HG02973 (cell line): ENCODE data around the gene MRPL34.
A peak's percentile ranks its signal among the peaks of the same experiment; 100 is the strongest.

Experiments used
- ATAC-seq: cut with Tn5 transposase; IDR thresholded peaks from one replicate; pipeline ENCODE4 v1.9.1; 2021; ENCODE audit warnings: moderate library complexity; ENCODE audit not compliant: unreplicated experiment

Gene MRPL34

DNA sequence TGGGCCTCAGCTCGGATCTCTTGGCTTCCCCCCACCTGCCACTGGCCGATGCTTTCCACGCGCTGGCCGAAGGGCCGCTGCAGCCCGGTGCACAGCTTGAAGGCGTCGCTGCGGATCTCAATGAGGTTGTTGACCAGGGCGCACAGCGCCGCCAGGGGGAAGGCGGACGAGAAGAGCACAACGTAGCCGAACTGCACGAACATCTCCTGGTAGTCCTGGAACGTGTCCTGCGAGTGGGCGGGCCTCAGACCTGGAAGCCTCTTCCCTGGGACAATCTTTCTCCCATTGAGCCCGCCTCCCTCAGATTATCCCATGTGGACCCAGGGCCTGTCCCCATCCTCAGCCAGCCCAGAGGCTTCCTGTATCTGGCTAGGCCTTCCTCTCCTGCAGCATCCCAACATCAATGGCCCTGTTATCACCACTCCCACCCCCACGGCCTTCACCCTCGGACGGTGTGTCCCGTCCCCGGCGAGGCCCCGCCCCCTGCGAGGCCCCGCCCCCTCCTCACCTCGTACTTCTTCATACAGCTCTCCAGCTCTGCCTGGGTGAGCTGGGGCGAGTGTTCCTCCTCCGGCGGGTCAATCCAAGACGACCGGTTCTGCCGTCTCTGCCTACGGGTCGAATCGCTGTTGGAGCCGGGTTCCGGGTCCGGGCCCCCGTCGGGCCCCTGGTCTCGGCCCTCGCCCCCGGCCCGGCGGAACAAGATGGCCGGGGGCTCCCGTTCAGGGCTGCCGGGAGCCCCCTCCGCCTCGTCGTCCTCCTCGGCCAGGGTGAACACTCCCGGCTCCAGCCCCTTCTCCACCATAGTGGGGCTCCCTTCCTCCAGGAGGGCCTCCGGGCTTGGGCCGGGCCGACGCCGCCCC, 22.2 kb downstream of the MRPL34 start:
- ATAC-seq: no peak

DNA sequence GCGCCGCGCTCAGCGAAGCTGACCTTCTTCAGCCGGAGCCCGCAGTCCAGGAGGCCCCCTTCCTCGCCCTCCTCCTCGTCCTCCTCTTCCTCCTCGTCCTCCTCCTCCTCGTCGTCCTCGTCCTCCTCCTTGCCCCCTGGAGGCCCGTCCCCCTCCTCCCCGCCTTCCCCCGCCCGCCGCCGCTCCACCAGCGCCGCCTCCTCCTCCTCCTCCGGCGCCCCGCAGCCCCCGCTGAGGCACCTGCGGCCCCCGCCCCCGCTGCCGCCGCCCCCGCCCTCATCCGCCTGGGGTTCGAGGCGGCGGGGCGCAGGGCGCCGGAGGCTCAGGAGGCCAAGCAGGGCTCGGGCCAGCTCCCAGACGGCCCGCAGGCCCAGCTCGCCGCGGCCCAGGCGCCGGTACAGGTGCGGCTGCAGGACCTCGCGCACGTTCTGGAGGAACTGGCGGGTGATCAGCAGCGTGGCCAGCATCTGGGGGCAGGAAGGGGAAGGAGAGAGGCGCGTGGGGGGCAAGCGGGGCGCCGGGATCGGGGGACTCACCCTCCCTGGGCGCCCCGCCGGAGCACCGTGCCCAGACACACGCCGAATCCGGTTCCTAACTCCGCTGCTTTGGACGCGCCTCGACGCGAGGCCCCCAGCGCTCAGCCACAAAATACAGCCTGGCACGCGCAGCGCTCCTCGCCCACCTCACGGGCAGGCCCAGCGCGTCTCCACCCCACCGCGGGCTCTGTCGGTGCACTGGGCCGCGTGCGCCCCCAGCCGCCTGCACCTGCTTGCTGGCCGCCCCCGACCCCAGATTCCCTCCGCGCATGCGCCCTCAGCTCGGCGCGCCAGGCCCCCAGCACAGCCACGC, 23.1 kb downstream of the MRPL34 start:
- no peak for ATAC-seq

DNA sequence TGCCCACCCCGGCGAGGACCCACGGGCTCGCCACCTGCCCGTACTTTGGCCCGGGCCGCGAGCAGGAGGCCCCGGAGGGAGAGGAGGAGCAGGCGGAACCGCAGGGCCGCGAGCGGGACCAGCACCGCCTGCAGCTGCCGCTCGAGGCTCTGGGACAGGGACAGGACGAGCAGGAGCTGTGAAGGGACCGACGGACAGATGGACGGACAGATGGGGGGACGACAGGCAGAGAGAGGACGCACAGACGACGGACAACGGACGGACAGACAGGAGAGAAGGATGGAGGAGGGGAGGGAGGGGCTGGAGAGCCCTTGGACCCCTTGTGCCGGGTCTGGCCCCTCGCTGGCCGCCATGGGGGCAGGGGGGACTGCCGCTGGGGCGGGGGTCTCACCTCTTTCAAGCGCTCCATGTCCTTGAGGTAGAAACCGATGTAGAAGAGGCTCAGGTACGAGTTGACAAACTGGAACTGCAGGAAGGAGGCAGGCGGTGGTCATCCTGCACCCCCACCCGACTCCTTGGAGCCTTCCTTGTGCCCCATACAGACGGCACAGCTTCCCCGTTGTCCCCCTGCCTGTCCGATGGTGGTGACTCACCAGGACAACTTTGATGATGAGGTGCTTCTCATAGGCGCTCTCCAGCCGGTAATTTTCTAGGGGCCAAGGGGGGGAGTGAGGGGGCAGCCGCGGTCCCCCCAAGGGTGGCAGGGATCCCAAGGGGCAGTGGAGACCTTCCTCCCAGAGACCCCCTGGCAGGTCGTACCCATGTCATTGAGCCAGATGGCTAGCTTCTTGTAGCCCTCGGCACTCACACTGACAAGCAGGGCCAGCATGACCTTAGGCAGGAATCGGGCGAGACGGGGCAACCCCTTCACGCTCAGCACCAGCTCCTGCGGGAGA, 23.9 kb downstream of the MRPL34 start:
- no peak for ATAC-seq

DNA sequence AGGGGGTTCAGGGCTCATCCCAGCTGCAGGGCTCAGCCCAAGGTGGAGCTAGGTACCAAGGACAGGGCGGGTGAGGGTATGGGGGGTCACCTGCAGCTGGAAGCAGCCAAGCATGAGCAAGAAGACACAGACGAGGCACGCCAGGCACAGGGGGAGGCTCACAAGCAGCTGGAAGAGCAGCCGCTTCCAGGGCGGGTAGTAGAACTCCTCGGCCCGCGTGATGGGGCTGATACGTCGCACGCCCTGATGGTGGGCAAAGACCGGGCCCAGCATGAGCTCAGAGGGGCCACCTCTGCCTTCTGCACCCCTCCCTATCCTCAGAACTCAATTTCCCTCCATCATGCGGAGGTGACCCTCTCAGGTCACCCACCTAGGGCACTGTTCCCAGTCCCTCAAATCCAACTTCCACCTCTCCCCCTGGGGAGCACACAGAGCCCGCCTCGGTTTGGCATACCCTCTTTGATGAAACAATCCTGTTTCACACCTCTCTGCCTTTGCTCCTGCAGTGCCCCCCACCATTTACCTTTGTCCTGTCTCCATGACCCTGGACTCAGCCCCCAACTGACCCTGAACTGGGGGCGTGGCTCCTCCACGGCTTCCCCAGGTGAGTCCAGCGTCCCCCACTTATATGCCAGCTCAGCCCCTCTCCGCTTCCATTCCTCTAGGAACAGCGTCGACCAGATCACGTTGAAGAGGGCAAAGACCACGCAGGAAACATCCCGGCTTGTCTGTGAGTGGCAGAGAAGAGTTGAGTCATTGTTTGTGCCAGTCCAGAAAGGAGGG, 24.8 kb downstream of the MRPL34 start:
- ATAC-seq: no peak

DNA sequence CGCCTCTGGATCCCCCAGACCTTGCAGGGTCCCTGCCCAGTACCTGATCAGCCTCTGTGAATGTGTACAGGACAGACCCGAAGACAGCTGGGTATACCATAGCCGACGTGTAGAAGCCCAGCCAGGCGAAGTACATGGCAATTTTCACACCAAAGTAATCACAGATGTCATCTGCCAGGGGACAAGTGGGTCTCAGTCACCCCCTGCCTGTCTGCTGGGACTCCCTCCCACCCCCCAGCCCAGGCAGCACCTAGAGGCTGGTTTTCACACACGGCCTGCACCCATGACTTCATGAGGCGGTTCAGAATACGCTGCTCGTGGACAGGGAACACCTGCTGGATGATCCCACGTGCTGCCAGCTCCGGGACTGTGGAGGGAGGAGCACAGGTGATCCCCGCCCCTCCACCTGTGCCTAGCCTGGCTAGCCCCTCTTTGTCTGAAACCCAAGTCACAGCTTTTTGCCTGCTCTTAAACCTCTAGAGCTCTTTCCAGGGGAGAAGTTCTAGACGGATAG, 25.4 kb downstream of the MRPL34 start:
- no peak for ATAC-seq

DNA sequence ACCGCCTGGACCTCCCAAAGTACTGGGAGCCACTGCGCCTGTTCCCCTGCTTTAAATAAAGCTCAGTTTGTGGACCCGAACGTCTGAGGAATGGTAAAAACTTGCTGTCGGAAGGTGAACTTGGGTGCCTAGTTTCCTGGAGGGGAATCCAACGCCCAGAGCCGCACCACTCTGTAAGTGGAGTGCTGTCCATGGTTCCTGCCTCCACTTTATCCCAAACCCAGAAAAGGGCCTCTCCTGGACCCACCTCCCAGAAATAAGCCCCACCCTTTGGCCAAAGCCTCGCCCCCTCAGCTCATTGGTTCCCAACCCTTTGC, 26.6 kb downstream of the MRPL34 start:
- no peak for ATAC-seq

DNA sequence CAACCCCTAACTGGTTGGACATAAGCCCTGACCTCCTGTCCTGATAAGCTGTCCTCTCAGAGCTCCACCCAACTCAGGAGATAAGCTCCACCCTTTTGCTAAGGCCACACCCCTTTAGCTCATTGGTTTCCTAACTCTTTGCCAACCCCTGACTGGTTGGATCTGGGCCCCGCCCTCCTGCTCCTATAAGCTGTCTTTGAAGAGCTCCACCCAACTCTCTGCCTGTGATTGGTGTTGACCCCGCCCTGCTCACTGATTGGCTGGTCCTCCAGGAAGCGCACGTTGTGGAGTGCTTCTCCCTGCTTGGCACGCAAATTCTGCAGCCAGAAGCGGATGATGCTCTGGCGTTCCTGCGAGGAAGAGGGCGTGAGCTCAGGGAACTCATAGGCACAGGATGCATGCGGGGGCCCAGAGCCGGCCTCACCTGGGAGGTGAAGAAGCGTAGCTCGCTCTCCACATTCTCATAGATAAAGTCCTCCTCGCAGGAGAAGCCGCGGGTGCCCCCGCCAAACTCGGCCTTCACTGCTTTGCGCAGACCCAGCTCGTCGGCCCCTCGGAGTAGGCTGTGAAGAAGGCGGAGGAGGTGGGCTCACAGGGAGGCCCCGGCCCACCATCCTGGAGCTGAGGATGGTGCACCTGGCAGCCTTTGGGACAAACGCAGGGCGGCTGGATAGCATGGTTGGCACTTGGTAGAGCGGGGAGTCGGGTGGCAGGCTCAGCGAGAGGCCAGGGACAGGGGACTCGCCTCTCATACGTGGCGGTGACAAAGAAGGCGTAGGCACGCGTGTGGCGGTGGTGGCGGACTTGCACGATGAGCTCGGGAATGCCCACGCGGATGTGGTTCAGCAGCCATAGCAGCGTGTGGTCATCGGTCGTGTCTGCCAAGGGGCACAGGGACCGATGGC, 27.3 kb downstream of the MRPL34 start:
- no peak for ATAC-seq

DNA sequence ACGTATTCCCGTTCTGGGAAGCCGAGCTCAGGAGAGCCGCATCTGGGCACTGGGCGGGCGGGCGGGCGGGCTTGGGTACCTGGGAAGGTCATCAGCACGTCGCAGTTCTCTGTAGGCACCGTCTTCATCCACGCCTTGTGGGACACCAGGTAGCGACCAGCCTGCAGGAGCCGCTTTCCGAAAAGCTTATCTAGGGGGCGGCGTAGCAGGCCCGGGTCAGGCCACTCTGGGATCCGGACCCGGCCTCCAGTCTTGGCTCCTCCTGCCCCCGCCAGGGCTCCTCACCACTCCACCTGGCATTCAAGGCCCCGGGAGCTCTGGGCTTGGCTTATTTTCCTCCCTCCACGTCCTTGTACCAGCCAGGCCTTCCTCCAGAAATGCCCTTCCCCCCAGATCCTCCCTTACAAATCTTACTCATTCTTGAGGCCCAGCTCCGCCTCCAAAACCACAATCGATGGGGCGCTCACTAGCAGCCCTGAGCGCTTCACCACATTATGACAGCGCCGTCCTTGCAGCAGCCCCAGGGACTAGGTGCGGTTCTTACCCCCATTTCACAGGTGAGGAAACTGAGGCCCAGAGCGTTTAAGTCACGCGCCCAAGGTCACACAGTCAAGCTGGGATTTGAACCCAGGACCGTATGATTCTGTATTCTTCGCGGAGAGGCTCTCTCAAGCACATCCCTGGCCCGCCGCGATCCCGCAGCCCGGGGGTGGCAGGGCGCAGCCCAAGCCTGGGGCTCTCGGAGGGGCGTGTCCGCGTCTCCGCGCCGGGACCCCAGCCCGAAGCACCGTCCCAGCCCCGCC, 28.1 kb downstream of the MRPL34 start:
- ATAC-seq: no peak

DNA sequence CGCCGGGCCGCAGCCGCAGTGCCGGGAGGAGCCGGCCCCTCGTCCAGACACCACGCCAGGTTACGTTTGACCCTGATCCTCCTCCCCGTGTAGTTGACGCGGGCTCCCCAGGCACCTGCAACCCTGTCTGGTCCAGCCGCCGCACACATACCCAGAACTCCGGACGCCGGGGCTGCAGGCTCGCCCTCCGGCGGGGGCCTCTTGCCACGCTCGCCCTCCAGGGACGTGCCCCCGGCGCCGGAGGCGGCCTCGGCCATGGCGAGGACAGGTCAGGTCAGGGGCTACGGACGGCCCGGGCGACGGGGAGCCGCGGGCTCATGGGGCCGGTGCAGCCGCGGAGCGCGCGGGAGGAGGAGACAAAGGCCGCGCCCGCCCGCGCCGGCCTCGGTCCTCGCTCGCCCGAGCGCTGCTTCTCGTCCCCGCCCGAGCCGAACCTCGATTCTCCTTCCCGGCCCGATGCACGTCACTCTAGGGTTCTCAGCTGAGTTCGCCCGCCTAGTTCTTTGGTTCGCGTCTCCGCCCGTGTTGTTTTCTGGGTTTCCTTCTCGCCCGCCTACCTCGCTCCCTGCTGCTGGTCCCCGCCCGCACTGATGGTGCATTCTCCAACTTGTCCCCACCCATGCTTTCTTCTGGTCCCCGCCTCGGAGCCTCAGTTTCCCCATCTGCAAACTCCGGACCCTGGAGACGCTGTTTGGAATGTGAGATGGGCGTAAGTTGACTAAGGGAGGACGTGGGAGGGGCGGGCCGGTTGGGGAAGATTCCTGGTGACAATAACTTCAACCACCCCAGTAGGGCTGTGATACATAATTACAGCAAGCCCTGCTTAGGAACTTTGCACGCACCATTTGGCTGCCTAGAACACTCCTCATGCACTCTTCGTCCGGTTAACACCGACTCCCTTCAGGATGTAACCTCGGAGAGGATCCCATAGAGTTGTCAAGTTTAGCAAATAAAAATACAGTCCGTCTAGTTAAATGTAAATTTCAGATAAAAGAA, 29.0 kb downstream of the MRPL34 start, which contains the start of gene ANO8:
TSS of gene ANO8 (minus strand) at position 442 of the 996 bp plus-strand sequence. CDS start at position 257, 185 bp downstream.
- ATAC-seq: peak; percentile 39

DNA sequence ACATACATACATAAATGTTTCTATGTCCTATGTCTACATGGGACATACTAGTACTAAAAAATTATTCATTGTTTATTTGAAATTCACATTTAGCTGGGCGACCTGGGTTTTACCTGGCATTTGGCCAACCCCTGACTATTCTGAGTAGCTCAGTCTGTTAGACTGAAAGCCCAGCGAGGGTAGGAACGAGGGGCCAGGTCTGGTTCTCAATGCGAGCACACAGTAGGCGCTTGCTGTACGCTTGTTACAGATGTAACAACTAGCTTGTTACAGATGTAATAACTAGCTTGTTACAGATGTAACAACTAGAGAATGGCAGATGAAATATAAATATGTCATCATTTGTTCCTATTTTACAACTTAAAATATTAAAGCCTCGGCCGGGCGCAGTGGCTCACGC, 29.9 kb downstream of the MRPL34 start:
- no peak for ATAC-seq

DNA sequence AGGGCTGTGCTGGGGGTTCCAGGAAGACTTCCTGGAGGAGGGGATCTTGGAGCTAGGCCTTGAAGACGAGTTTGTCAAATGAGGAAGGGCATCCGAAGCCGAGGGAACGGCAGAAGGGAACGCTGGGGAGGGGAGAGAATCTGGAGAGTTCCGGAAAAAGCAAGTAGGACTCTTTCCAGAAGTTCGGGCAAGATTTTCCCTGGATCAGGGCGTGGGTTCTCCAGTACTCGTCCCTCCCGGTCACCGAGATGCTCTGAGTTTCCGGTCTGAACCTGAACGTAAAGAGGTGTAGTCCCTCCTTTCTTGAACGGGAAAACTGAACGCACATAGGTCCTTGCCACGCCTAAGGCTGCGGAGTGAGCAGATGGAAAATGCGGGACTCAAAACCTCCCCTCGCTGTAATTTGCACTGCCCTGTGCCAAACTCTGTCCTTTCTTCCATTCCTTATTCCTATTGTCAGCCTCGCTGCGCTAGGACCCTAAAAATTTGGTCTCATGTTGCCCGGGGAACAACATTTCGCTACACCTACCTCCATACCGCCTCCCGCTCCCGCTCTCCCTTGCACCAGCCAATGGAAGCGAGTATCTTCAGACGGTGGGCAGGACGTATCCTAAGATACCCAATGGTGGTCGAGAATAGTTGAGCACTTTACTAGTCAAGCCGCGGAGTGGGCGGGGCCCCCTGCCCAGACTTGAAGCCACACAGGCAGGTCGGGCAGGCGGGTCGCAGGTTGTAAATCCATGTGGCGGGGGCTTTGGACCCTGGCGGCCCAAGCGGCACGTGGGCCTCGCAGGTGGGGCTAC, 31.4 kb downstream of the MRPL34 start, which contains the start of gene GTPBP3:
TSS of gene GTPBP3 (plus strand) at position 682 of the 803 bp plus-strand sequence. CDS start at position 741, 59 bp downstream.
- peak; percentile 62 for ATAC-seq

DNA sequence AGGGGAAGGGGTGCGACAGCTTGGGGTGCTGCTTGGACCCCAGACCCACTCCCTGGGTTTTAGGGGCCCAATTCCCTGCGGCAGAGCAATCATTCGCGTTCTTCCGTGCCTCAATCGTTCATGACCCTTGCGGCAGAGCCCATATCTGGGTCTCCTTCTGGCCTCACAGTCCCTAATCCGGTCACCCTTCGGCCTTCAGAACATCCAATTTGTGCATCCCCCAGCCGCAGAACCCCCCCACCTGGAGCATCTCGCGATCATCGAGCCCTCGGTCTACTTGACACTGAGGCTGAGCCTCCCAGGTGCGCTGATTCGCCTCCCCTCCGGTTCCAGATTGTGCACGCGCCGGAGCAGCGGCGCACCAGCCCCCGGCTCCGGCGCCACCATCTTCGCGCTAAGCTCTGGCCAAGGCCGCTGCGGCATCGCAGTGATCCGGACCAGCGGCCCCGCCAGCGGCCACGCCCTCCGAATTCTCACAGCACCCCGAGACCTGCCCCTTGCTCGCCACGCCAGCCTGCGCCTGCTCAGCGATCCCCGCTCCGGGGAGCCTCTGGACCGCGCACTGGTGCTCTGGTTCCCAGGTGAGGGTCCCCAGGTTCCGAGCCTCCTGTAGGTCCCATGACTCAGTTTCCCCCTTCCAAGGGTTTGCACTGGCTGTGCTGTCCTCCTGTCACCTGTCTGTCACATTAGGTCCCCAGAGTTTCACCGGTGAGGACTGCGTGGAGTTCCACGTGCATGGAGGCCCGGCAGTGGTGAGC, 32.2 kb downstream of the MRPL34 start:
- ATAC-seq: peak; percentile 4

DNA sequence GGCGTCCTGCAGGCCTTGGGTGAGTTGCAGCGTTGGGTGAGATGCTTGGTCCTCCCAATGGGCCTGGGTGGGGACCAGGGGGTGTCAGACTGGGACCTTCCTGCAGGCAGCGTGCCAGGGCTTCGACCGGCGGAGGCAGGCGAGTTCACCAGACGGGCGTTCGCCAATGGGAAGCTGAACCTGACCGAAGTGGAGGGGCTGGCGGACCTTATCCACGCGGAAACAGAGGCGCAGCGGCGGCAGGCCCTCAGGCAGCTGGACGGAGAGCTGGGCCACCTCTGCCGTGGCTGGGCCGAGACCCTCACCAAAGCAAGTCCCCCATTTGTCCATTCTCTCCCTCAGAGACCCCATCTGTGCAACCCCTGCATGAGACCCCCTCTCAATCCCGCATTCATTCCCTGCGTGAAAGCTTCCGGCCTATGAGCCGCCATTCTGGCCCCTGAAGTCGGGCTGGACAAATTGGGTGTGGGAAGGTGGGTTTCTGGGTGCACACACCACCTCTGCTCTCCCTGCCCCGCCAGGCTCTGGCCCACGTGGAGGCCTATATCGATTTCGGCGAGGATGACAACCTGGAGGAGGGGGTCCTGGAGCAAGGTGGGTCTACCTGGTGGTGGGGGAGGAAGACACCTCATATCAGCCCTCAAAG, 32.9 kb downstream of the MRPL34 start:
- no peak for ATAC-seq

DNA sequence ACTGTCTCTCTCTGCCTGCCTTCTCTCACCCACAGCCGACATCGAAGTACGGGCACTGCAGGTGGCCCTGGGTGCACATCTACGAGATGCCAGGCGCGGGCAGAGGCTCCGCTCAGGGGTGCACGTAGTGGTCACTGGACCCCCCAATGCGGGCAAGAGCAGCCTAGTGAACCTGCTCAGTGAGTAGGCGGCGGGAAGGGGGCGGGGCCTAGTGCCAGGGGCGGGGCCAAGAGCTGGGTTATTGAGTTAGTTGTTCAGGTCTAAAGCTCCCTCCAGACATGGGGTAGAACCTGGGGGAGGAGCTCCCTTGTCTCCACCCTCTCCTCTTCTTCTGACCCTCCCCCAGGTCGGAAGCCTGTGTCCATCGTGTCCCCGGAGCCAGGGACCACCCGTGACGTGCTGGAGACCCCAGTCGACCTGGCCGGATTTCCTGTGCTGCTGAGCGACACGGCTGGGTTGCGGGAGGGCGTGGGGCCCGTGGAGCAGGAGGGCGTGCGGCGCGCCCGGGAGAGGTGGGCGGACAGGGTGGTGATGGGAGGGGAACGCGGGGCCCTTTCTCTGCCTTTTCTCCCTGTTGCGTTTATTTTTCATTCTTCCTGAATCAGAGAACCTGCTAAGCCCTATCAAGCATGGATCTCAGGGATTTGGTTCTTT, 33.5 kb downstream of the MRPL34 start:
- no peak for ATAC-seq
